8988T (cell line): ENCODE data around the gene TPPP.
A peak's percentile ranks its signal among the peaks of the same experiment; 100 is the strongest.

ENCODE experiments used
- DNase-seq: peaks from one replicate; pipeline ENCODE4 v3.0.0; 2011

TPPP gene

GRCh38 chr5:677131-678101 lies 15.7 kb downstream of the TPPP start:
- DNase-seq = peak; percentile 63

- peak; percentile 52 for DNase-seq
These were observed 16.5 kb downstream of the TPPP start for GRCh38 chr5:676699-677076.

GRCh38 chr5:675871-676698 lies 17.1 kb downstream of the TPPP start:
- DNase-seq = peak; percentile 80

GRCh38 chr5:675111-675870 lies 17.9 kb downstream of the TPPP start:
- DNase-seq = no peak

GRCh38 chr5:674630-675011 lies 18.5 kb downstream of the TPPP start:
- peak; percentile 86 for DNase-seq

- peak; percentile 76 for DNase-seq
These were observed 19.1 kb downstream of the TPPP start for GRCh38 chr5:673831-674629.

- DNase-seq = no peak
These were observed 19.9 kb downstream of the TPPP start for GRCh38 chr5:673161-673830.

GRCh38 chr5:672329-673160 lies 20.6 kb downstream of the TPPP start:
- DNase-seq = peak; percentile 77

- peak; percentile 96 for DNase-seq
These were observed 21.5 kb downstream of the TPPP start for GRCh38 chr5:671459-672328.

GRCh38 chr5:670396-671270 lies 22.5 kb downstream of the TPPP start:
- no peak for DNase-seq

- no peak for DNase-seq
These were observed 23.2 kb downstream of the TPPP start for GRCh38 chr5:669842-670395.

- peak; percentile 83 for DNase-seq
These were observed 23.9 kb downstream of the TPPP start for GRCh38 chr5:669111-669841.

GRCh38 chr5:668283-668995 lies 24.7 kb downstream of the TPPP start:
- no peak for DNase-seq

GRCh38 chr5:666816-667498 lies 26.2 kb downstream of the TPPP start:
- DNase-seq = no peak

- no peak for DNase-seq
These were observed 27.0 kb downstream of the TPPP start for GRCh38 chr5:665956-666711.
